PC-9 (cell line): Measurements from ENCODE around the gene POU6F2. TPM values are rescaled to one million over a fixed set of nuclear protein-coding genes. Genes with fewer than 3 reads are reported as not detected.

Experiments
- BruUV-seq: library from RNA; stranded (reverse); fragments of 400-500 nt; replicated peaks from 2 replicates; lab custom pipeline; 2021; lab: Mats Ljungman, UMichigan
- CTCF ChIA-PET: fragments of 300-600 bp; sonication (Branson Sonifier 250); formaldehyde crosslinking; loops from one replicate; lab custom pipeline; 2022; ENCODE audit warnings: antibody characterized with exemption; lab: Charles Lee
- POLR2A ChIA-PET: fragments of 300-600 bp; sonication (Branson Sonifier 250); formaldehyde crosslinking; loops from one replicate; lab custom pipeline; 2022; ENCODE audit warnings: antibody characterized with exemption; ENCODE audit not compliant: unreplicated experiment; lab: Charles Lee
- DNase-seq, 2 experiments: peaks; one replicate each; pipeline versions ENCODE4 v3.0.0 to v3.0.0-alpha.2; 2015 to 2022; ENCODE audit warnings: mixed read lengths in 1 of 2
- H2AFZ ChIP-seq: fragments of 200-600 bp; sonication (generic); 2 replicates; pipeline ENCODE4 v1.8.1; 2017; ENCODE audit warnings: antibody characterized with exemption
- H3F3A ChIP-seq: fragments of 200-600 bp; sonication (generic); 2 replicates; pipeline ENCODE4 v1.8.1; 2017; ENCODE audit warnings: antibody characterized with exemption, mild to moderate bottlenecking, low read depth; ENCODE audit not compliant: insufficient read depth
- H3K27ac ChIP-seq: fragments of 200-600 bp; sonication (generic); 2 replicates; pipeline ENCODE4 v1.6.1; 2016; ENCODE audit warnings: mixed run types
- H3K27me3 ChIP-seq: fragments of 200-600 bp; sonication (generic); 2 replicates; pipeline ENCODE4 v1.6.1; 2016; ENCODE audit warnings: low read depth, mixed run types; ENCODE audit not compliant: insufficient read depth
- H3K36me3 ChIP-seq: fragments of 200-600 bp; sonication (generic); 2 replicates; pipeline ENCODE4 v1.6.1; 2016; ENCODE audit warnings: low read depth, mixed run types
- H3K4me1 ChIP-seq: fragments of 200-600 bp; sonication (generic); replicated peaks from 2 replicates; pipeline ENCODE4 v1.6.1; 2016; ENCODE audit warnings: mixed run types; ENCODE audit not compliant: insufficient read depth
- H3K4me2 ChIP-seq: fragments of 200-600 bp; sonication (generic); 2 replicates; pipeline ENCODE4 v1.6.1; 2017; ENCODE audit warnings: mixed run types
- H3K4me3 ChIP-seq: fragments of 200-600 bp; sonication (generic); 2 replicates; pipeline ENCODE4 v1.6.1; 2016; ENCODE audit warnings: mixed run types
- H3K79me2 ChIP-seq: fragments of 200-600 bp; sonication (generic); 2 replicates; pipeline ENCODE4 v1.6.1; 2017; ENCODE audit warnings: low read depth, mixed run types
- H3K9me2 ChIP-seq: fragments of 200-600 bp; sonication (generic); 2 replicates; pipeline ENCODE4 v1.8.1; 2017; ENCODE audit warnings: mild to moderate bottlenecking; ENCODE audit not compliant: insufficient read depth
- H3K9me3 ChIP-seq: fragments of 200-600 bp; sonication (generic); 2 replicates; pipeline ENCODE4 v1.8.1; 2016; ENCODE audit warnings: low read depth; ENCODE audit not compliant: insufficient read depth
- H4K20me1 ChIP-seq: fragments of 200-600 bp; sonication (generic); 2 replicates; pipeline ENCODE4 v1.8.1; 2017; ENCODE audit not compliant: insufficient read depth
- CTCF ChIP-seq: fragments of 200-600 bp; sonication (generic); conservative IDR thresholded peaks from 2 replicates; pipeline ENCODE4 v1.6.1; 2017; ENCODE audit warnings: mixed run types, antibody characterized with exemption, mild to moderate bottlenecking, moderate library complexity
- EZH2 ChIP-seq: fragments of 200-600 bp; sonication (generic); IDR thresholded peaks from 2 replicates; pipeline ENCODE4 v1.8.0; 2017; ENCODE audit warnings: antibody characterized with exemption, low read depth
- intact Hi-C: fragments of 100-400 bp; cut with micrococcal nuclease; formaldehyde crosslinking; loops from one replicate; pipeline ENCODE4 v1.10.0; 2022; ENCODE audit not compliant: unreplicated experiment
- total RNA-seq: library from RNA; stranded (reverse); gene quantifications from 2 replicates; pipeline ENCODE4 v1.2.3, GENCODE V29; 2021

The POU6F2 gene
- total RNA-seq, 1 experiment from 2014 or later: not detected

GRCh38 chr7:39102234-39102633 is 124.5 kb downstream of the POU6F2 start:
- no peaks in the 10 kb centered on the region for H3K36me3 ChIP-seq
- H3K27ac ChIP-seq: no peak overlapping the region
- H3F3A ChIP-seq: no peaks in the 10 kb centered on the region
- H3K9me3 ChIP-seq: no peaks in the 10 kb centered on the region
- no peak overlapping the region for H2AFZ ChIP-seq
- H3K79me2 ChIP-seq: no peaks in the 10 kb centered on the region
- no peak for TF ChIP-seq CTCF
- no peak for TF ChIP-seq EZH2
- H4K20me1 ChIP-seq: no peaks in the 10 kb centered on the region
- no peak overlapping the region for H3K4me2 ChIP-seq
- CTCF ChIA-PET: no interaction called here
- POLR2A ChIA-PET: no interaction called here
- no peaks in the 10 kb centered on the region for H3K9me2 ChIP-seq
- intact Hi-C loops: no loop called here
- no TSS peak for BruUV-seq
- H3K27me3 ChIP-seq: 0 out of 2 replicates have a peak, but pooled peaks cover 13% of the 10 kb centered on the region
- H3K4me3 ChIP-seq: no peak overlapping the region
- no peaks in the 10 kb centered on the region for H3K4me1 ChIP-seq
- DNase-seq: no peak

- H3K4me1 ChIP-seq: no peaks in the 10 kb centered on the region
- H2AFZ ChIP-seq: no peak overlapping the region
- H3K36me3 ChIP-seq: no peaks in the 10 kb centered on the region
- no peaks in the 10 kb centered on the region for H3K9me3 ChIP-seq
- no peaks in the 10 kb centered on the region for H3F3A ChIP-seq
- no peak overlapping the region for H3K27ac ChIP-seq
- no peak for TF ChIP-seq EZH2
- POLR2A ChIA-PET: no interaction called here
- no peaks in the 10 kb centered on the region; the same call in 1 of the 2 replicates for H3K9me2 ChIP-seq
- no peak overlapping the region for H3K4me3 ChIP-seq
- BruUV-seq: no TSS peak
- no peaks in the 10 kb centered on the region for H4K20me1 ChIP-seq
- H3K4me2 ChIP-seq: no peak overlapping the region
- CTCF ChIA-PET: no interaction called here
- peak in 1 of 2 experiments; percentile 15 for DNase-seq
- no peaks in the 10 kb centered on the region for H3K27me3 ChIP-seq
- intact Hi-C loops: no loop called here
- no peaks in the 10 kb centered on the region for H3K79me2 ChIP-seq
Measured at GRCh38 chr7:39105720-39106119, 128.0 kb downstream of the POU6F2 start.

GRCh38 chr7:39125846-39126245 is 148.1 kb downstream of the POU6F2 start:
- no peaks in the 10 kb centered on the region for H3K4me1 ChIP-seq
- H3K36me3 ChIP-seq: no peaks in the 10 kb centered on the region
- TF ChIP-seq CTCF: no peak
- TF ChIP-seq EZH2: no peak
- peaks cover 53% of the 10 kb centered on the region for H3K27me3 ChIP-seq
- no peak overlapping the region for H3K4me3 ChIP-seq
- BruUV-seq: no TSS peak
- DNase-seq: no peak
- no peaks in the 10 kb centered on the region for H3K9me2 ChIP-seq
- H3K79me2 ChIP-seq: no peaks in the 10 kb centered on the region
- POLR2A ChIA-PET: no interaction called here
- H3K9me3 ChIP-seq: no peaks in the 10 kb centered on the region
- CTCF ChIA-PET: no interaction called here
- intact Hi-C loops: no loop called here
- no peaks in the 10 kb centered on the region for H4K20me1 ChIP-seq
- H3F3A ChIP-seq: no peaks in the 10 kb centered on the region
- no peak overlapping the region for H2AFZ ChIP-seq
- H3K4me2 ChIP-seq: no peak overlapping the region
- no peak overlapping the region for H3K27ac ChIP-seq

- CTCF ChIA-PET: no interaction called here
- Histone ChIP-seq H3F3A (no peaks in the 10 kb centered on the region), H3K36me3 (no peaks in the 10 kb centered on the region), H3K79me2 (no peaks in the 10 kb centered on the region), H3K4me2 (no peak overlapping the region), H3K27me3 (peaks cover 64% of the 10 kb centered on the region), H4K20me1 (no peaks in the 10 kb centered on the region), H2AFZ (no peak overlapping the region), H3K9me3 (no peaks in the 10 kb centered on the region), H3K4me1 (no peaks in the 10 kb centered on the region), H3K4me3 (no peak overlapping the region), H3K27ac (no peak overlapping the region), H3K9me2 (no peaks in the 10 kb centered on the region)
- BruUV-seq: no TSS peak
- no peak for DNase-seq
- TF ChIP-seq CTCF (no peak), EZH2 (no peak)
- intact Hi-C loops: no loop called here
- POLR2A ChIA-PET: no interaction called here
Measured at GRCh38 chr7:39127058-39127457, 149.3 kb downstream of the POU6F2 start.
